H4 (cell line): ENCODE measurements around the gene STK26. TPM values are rescaled to one million over a fixed set of nuclear protein-coding genes. Genes with fewer than 3 reads are reported as not detected.
"Not testable (repeated sequence)": the region's sequence is repeated elsewhere in the genome, so short reads cannot be mapped to it uniquely, and the experiment has no call there.

Experiments used
- DNase-seq: peaks from one replicate; pipeline ENCODE4 v3.0.0-alpha.2; 2015; ENCODE audit warnings: low spot score
- total RNA-seq: library from RNA; depleted of rRNA; stranded (reverse); fragments of >200 nt; shearing (Covaris generic); gene quantifications from 2 replicates; pipeline ENCODE4 v1.2.3, GENCODE V29; 2014

The STK26 gene
- total RNA-seq, 1 experiment from 2014 or later: 31.5 TPM

GRCh38 chrX:132037479-132037993 lies 14.4 kb downstream of the STK26 start:
- DNase-seq: no peak

DNA sequence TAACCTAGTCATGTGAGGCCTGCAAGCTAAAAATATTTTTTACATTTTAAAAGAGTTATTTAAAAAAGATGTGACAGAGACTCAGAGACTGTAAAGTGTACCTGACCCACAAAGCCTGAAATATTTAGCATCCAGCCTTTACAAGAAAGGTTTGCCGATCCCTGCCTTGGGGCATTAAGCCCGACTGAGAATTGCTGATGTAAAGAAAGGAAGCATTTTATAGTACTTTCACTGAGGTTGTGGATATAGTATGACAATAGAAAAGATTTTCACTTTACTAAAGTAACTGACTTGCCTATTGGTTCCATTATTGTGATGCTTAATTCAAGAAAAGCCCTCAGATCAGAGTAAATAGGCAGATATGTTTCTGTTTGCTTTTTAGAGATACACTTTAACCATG lies 17.0 kb downstream of the STK26 start:
- no peak for DNase-seq

- DNase-seq: no peak
Measured at GRCh38 chrX:132041015-132041414, 17.9 kb downstream of the STK26 start.

DNA sequence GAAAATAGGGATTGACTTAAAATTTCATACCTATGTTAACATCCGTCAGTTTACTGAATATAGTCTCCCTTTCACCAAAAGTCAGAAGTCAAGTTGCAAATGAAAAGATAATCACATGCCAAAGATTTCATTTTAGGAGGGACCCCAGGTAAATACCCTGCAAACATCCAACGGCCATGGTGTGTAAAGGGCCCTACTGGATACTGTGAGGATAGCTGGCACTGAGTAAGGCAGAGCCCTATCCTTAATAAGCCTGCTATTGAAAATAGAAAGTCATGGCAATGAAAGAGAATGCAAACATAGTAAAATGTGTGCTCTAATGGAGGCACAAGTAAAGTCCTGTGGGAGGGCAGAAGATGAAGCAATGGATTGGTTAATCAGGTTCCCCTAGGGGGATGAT lies 20.9 kb downstream of the STK26 start:
- DNase-seq: no peak

- DNase-seq: no peak
Measured at GRCh38 chrX:132044953-132045352, 21.9 kb downstream of the STK26 start.

DNA sequence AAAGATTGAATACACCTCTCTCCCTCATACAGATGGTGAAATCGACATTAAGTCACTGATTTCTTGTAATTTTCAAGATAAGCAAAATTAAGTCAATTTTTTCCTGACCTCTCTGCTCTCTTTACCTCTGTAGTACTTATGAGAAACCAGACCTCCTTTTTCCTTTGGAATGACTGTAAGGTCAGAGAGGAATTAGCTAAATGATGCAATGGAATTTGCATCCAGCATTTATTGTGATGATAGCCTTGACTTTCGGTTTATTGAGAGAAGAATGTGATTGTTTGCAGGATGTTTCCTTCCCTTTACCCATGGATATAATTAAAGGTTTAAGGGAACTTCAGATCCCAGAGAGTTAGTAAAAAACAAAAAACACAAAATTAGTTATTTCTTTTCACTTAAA lies 22.4 kb downstream of the STK26 start:
- no peak for DNase-seq

- no peak for DNase-seq
Measured at GRCh38 chrX:132046533-132046932, 23.4 kb downstream of the STK26 start.

- not testable (repeated sequence) for DNase-seq
Measured at GRCh38 chrX:132051778-132052177, 28.7 kb downstream of the STK26 start.

DNA sequence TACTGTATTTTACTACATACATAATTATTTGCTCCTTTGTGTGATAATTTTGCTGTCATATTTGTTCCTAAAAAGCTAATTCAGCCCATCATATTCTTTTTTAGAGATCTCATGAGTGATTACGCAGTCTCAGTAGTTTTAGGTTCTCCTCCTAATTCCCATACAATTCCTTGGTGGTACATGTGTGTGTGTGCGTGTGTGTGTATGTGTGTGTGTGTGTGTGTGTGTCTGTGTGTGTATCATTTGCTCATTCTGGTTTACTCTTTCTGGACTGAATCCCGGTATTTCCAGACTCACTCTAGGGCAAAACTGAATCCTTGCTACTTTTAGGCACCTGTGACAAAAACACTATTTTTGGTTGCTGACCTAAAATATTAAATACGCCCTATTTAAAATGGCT lies 34.9 kb downstream of the STK26 start:
- DNase-seq: no peak

- DNase-seq: no peak
Measured at GRCh38 chrX:132058975-132059374, 35.9 kb downstream of the STK26 start.

- no peak for DNase-seq
Measured at GRCh38 chrX:132059973-132060540, 37.0 kb downstream of the STK26 start.

DNA sequence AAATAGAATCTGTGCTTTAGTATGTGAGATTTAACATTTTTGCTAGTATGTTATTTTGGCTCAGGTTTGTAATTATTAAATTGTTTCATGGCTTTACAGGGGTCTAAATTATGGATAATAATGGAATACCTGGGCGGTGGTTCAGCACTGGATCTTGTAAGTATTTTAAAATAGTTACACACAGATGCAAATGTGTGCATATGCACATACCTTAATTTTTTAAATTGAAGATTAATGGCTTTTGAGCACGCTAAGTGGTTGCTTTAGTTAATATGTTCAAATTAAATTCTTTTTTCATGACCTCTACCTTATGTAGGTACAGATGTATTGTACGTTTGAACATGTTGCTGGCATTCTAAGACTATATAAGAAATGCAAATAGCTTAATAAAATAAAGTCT lies 40.2 kb downstream of the STK26 start:
- DNase-seq: no peak

- no peak for DNase-seq
Measured at GRCh38 chrX:132063862-132064261, 40.8 kb downstream of the STK26 start.

DNA sequence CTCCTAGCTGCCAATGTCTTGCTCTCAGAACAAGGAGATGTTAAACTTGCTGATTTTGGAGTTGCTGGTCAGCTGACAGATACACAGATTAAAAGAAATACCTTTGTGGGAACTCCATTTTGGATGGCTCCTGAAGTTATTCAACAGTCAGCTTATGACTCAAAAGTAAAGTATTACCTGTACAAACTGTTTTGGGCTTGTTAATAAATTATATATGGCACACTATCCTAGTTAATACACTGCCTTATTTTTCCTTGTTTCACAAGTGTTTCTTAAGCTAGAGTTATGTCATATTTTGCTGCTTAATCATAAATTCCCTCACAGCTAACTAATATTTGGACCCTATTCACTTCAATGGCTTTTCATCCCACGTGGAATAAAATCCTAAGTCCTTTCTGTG lies 45.3 kb downstream of the STK26 start:
- DNase-seq: no peak

DNA sequence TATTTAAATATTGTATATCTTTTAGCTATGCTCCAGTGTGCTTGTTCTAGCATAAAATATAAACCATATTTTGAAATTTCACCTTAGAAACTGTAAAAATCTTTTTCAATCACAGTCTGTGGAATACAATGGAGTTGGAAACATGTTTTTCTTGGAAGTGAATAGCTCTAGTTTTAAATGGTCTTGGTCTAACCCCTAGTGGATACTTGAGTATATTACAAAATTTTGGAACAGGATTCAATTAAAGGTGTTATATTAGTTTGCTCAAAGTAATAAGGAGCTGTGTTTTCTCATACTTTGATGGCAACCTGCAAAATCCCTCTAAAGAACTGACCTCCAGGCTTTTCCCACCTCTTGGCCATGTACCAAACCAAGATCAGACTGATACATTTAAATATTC lies 48.2 kb downstream of the STK26 start:
- no peak for DNase-seq

DNA sequence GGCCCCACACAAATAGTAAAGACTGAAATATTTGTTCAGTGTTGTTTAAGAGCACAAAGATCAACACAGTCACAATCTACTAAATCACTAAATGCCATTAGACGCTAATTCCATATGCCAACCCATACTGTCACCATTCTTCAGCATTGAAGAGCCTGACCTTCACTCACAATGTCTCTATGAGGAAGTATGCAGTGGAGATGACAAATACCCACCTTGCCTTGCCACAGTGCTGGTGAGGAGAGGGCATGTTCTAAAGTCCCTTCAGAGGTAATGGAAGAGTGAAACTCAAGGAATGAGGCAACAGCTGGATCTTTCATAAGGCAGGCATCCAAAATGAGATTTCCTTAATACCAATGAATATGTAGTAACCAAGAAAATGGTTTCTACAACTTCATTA lies 54.3 kb downstream of the STK26 start:
- no peak for DNase-seq

GRCh38 chrX:132077912-132078311 lies 54.8 kb downstream of the STK26 start:
- no peak for DNase-seq

DNA sequence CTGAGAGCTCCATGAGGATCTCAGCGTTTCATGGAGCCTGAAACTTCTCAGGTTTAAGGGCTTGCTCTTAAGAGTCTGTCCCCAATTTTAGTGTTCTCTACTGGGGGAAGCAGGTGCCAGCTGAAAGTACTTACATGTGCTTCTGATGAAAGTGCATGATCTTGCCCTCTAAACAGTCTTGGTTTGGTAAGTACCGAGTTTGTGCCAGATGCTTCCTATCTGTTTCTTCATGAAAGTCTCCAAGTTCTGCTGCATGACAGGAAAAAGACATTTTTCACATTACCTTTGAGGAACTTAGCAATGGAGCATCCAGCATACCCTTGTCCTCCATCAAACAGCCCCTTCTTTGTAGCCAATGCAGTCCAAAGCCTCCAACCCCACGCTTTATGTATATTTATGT lies 62.7 kb downstream of the STK26 start:
- DNase-seq: no peak

- DNase-seq: no peak
Measured at GRCh38 chrX:132086672-132087071, 63.6 kb downstream of the STK26 start.

- DNase-seq: no peak
Measured at GRCh38 chrX:132088864-132089263, 65.8 kb downstream of the STK26 start.

DNA sequence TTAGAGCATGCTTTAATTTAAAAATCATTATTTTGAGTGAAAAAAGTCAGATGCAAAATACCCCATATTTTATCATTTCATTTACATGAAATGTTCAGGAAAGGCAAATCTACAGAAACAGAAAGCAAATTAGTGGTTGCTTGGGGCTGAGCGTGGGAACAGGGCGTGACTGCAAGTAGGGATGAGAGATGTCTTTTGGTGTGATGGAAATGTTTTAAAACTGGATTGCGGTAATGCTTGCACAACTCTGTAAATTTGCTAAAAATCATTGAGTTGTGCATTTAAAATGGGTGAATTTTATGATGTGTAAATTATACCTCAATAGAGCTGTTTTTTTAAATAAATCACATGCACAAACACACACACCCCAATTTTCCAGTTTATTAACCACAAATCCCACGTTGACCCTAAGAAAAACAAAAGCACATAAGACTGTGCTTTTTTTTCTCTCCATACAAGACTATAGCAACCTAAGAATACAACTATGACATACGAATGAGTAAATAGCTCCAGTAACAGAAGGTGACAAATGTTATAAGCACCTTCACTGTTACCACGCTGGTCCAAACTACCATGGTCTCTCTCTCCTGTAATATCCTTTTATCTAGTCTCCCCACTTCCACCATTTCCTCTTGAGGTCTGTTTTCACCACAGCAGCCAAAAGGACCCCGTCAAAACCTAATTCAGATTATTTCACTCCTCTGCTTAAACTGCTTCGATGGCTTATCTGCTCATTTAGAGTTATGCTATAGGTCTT lies 67.5 kb downstream of the STK26 start:
- DNase-seq: no peak

GRCh38 chrX:132092439-132093065 lies 69.5 kb downstream of the STK26 start:
- DNase-seq: peak; percentile 46

DNA sequence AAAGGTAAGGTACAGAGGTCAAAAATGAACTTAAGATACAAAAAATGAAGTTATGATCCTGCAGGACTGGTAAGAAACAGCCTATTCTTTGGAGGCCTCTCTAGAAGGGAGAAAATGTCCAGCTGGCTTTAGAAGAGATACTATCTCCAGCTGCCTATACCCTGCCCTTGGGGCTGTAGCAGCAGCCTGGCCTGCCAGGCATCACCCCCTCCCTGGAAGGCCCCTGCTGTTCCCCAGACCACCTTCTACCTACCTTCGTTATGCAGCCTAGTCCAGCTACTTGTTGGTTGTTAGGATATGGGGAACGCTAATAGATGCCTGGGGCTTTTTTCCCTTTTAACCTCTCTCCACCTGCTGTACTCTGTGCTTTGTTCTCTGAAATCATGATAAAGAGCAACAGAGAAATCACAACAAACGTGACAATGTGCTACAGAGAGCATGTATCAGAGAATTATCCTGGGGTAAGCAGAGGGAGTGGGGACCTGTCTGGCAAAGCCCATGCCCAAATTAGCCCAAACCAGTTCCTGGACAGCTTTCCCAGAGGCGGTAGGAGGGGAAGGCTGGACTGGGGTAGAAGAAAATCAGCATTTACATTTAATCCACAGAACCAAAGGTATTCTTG lies 70.2 kb downstream of the STK26 start:
- no peak for DNase-seq
